LoVo (cell line): Measurements from ENCODE around the gene ZMIZ1.
A peak's percentile ranks its signal among the peaks of the same experiment; 100 is the strongest.

ENCODE experiments used
- DNase-seq: peaks from one replicate; pipeline ENCODE4 v3.0.0-alpha.2; 2016; ENCODE audit warnings: low spot score

ZMIZ1 gene

DNA sequence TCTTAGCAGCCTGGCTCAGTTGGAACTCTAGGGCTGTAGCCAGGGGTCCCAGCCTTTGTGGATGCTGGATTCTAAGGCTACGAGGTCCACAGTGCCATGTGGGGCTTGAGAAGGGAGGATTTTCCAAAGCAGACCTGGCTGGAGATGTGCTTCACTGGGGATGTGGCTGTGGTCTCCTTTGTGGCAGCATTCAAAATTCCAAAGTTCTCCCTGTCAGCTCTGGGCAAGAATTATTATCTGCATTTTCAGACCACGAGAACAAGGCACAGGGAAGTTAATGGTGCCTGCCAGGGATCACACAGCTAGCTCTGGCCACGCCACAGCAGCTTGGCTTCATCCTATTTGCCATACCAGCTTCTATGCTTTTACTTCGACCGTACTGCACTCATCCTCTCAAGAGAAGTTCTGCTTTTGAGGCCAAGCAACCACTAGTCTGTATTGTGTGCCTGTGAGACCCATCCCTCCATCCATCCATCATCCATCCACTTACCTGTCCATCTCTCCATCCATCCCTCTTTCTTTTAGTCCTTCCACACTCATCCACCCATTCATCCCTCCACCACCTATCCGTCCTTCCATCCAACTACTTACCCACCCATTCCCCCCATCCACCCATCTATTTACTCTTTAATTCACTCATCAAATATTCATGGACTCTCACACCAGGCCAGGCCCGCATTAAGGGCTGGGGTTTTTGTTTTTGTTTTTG lies 71.5 kb downstream of the ZMIZ1 start:
- no peak for DNase-seq

DNA sequence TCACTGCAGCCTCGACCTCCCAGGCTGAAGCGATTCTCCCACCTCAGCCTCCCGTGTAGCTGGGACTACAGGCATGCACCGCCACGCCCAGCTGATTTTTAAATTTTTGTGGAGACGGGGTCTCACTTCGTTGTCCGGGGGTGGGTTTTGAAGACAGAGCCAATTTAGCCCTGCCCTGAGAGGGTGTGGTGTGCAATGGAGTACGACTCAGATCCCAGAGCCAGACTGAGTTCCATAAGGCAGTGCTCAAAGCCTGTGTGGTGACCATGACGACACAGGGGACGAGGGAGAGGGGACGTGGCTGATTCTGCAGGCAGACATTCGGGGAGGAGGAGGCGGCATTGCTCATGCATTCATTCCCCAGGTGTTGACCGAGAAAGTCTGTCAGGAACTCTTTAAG lies 72.1 kb downstream of the ZMIZ1 start:
- DNase-seq, result no peak

DNA sequence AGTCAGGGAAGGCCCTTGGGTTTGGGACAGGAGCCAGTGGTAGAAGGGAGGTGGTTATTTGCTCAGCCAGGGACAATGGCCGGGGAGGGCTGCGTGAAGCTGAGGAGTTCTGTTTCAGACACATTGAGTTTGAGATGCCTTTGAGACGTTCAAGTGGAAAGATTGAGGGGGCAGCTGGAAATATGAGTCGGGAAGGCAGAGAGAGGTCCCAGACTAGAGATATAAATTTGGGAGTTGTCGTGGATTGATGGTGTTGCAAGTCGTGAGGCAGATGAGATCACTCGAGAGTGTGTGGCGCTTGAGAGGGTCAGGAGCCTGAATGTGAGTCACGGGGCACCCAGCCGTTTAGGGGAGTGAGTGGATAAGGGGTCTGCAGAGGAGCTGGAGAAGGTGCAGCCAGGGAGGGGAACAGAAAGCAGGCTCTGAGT lies 73.3 kb downstream of the ZMIZ1 start:
- DNase-seq, result no peak

DNA sequence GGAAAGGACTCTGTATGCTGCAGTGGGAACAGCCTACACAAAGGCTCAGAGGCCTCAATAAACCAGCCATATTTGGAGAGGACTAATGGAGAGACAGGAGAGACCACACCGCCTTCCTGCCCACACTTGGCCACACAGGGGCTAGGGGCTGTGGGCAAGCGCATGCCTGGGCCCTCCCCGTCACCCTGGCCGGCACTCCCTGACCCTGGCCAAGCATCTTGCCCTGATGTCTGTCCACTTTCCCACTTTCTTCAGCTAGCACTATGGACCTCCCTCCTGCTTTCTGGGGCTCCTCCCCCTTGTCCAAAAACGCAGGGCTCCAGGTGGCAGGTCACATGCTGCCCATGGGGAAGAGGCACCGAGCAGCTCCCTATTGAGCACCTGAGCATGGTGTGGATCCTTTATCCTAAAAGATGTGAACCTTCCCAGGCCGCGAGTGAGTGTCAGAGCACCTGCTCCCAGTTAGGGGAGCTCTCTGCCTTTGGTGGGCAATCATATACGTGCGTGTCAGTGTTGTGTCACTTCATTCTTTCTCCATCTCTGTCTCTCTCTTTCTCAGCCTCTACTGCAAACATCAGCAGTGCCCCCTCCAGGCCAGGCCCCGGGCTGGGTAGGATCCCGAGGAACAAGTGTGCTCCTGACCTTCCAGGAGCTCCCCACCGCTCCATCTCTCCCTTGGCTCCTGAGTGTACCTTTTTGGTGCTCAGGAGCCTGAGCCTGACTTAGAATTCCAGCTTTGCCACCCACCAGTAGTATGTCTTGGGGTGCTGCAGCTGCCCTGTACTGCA lies 74.0 kb downstream of the ZMIZ1 start:
- DNase-seq, result no peak

DNA sequence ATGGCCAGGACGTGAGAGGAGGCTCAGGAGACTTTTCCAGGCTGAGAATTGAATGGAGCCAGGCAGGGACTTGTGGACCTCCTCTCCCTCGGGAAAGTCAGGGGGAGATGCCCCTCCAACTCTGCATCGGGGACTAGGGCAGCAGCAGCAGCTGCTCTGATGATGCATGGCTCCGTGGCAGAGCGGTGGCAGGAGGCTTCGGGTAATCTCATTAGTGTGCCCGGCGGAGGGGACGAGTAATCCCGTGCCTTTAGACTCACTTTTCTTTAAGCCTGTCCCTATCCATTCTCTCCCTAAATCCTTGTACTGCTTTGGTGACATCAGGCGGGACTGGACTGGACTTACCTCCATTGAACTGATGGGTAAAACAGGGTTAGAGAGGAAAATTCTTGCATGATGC lies 75.1 kb downstream of the ZMIZ1 start:
- DNase-seq, result no peak

DNA sequence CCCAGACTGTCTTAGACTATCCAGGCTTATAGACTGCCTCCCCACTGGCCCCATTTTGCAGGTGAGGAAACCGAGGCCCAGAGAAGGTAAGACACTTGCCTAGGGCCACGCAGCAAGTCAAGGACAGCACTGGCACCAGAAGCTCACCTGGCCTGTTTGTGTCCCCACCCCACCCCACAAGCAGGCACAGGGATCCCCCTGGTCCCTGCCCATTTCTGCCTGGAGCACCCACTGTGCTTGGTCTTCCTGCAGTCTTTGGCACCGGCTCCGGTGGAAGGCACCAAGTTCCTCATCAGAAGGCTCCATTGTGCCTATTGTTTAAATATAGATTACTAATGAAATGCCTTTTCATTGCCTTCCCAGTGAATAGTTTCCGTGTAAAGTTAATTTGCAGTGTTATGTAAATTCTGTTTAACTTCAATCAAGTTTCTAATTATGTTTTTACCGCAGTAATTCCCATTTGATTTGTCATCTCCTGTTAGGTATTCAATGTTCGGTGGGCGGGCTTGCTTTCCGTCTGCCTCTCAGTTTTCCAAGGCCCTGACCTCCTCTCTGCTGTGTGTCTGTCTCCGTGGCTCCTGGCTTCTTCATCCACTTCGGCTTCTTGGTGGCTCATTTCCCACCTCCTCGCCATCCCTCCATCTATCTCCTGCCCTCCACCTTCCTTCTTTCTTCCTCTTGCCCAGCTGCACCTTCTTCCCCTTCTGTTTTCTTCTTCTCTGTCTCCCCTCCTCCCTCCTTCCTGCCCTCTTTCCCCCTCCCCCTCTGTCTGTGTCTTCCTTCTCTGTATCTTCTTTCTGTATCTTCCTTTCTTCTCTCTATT lies 75.8 kb downstream of the ZMIZ1 start:
- DNase-seq, result no peak

- DNase-seq, result no peak
Measured at GRCh38 chr10:79145174-79145483, 76.4 kb downstream of the ZMIZ1 start.

GRCh38 chr10:79145517-79146470 lies 77.0 kb downstream of the ZMIZ1 start:
- peak; percentile 29 for DNase-seq

GRCh38 chr10:79146611-79147130 lies 77.9 kb downstream of the ZMIZ1 start:
- no peak for DNase-seq

GRCh38 chr10:79147306-79147705 lies 78.5 kb downstream of the ZMIZ1 start:
- no peak for DNase-seq

GRCh38 chr10:79147796-79148451 lies 79.2 kb downstream of the ZMIZ1 start:
- no peak for DNase-seq

- peak; percentile 68 for DNase-seq
Measured at GRCh38 chr10:79148452-79149344, 79.9 kb downstream of the ZMIZ1 start.

DNA sequence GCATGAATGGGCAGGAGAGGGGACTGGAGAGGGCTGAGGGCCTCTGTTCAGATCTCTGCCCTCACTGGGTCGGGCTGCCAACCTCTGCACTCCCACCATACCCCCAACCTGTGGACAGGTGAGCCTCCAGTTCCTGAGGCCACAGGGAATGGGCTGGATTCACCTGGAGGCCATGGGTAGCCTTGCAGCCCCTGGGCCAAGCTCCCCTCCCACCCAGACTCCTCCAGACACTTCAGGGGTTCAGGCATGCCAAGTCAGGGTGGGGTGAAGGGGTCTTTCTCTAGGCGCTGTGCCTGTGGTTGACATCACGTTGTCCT lies 80.5 kb downstream of the ZMIZ1 start:
- DNase-seq, result no peak

- DNase-seq, result peak; percentile 88
Measured at GRCh38 chr10:79149662-79150443, 81.1 kb downstream of the ZMIZ1 start.

- DNase-seq, result no peak
Measured at GRCh38 chr10:79150444-79150754, 81.6 kb downstream of the ZMIZ1 start.

DNA sequence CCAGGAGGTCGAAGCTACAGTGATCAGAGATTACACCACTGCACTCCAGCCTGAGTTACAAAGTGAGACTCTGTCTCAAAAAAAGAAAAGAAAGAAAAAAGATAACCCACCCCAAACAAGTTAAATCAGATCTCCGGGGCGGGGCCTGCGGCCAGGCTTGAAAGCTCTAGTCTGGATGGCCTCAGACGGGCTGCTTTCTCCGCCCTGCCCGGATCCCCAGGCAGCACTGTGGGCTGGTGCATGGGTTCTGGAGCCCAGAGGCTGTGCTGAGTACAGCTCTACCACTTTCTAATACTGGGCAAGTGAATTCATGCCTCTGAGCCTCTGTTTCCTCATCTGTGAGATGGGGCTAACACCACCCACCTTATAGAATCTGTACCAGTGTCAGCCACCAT lies 83.7 kb downstream of the ZMIZ1 start:
- no peak for DNase-seq

DNA sequence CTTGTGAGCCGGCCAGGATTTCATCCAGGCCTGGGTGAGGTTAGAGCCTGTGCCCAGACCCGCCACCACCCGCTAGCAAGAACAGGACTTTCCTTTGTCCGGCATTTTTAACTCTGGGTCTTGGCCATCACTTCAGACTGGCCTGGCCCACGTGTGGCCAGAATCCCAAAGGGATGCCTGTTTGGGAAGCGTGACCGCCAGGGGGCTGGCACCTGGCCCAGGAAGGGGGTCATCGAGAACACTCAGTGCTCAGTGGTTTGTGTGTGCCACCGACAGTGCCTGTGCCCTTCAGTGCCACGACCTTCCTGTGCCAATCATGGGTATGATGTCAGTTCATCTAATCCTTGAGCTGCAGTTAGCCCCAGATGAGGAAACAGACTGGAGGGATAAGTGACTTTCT lies 85.0 kb downstream of the ZMIZ1 start:
- DNase-seq, result no peak

DNA sequence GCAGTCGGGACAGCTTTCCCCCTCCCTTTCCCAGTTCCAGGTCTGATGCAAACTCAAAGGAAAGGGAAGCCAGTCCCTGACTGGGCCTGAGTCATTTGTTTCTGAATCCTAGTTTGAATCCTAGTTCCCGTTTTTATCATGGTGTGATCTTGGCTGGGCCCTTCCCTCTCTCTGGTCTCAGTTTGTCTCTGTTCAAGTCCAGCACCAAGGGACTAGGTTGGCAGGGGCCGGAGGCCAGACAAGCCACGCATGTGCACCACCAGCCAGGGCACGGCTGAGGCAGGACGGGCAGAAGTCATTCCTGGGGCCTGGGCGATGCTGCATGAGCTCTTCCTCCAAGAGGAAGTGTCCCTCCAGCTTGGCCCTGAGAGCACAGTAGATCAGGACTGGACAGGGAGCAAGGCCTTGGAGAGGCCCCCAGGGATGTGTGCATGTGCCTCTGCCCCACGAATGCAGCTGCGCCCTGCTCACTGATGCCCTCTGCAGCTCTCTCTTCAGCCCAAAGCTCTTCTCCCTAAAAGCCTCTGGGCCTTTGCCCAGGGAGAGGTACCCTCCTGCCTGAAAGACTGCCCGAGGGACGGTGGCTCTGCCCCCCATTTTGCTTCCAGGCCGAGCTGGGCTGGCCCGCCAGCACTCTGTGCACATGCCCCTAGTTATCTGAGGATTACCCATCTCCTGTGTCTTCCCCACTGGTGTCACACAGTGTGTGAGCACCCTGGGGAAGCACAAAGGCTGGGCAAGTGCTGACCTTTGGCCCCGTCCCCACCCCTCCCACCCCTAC lies 86.7 kb downstream of the ZMIZ1 start:
- no peak for DNase-seq
